BJ (cell line): ENCODE results near the gene RILP. TPM values are rescaled to one million over a fixed set of nuclear protein-coding genes. Genes with fewer than 3 reads are reported as not detected.

Source experiments
- CTCF ChIA-PET: fragments of 350-600 bp; formaldehyde crosslinking; extraction: SDS; loops from one replicate; lab custom pipeline; 2021; ENCODE audit warnings: antibody characterized with exemption, inconsistent platforms; lab: Yijun Ruan, JAX
- POLR2A ChIA-PET: fragments of 300-600 bp; sonication (Branson Sonifier 250); formaldehyde crosslinking; extraction: SDS; loops from one replicate; lab custom pipeline; 2021; ENCODE audit warnings: antibody characterized with exemption; lab: Charles Lee
- DNase-seq: peaks from one replicate; pipeline ENCODE4 v3.0.0-alpha.2; 2011; ENCODE audit warnings: low read depth
- H3K27me3 ChIP-seq: 2 replicates; pipeline ENCODE4 v1.6.0; 2011; ENCODE audit warnings: low read length; ENCODE audit not compliant: control insufficient read depth, insufficient read depth
- H3K36me3 ChIP-seq: 2 replicates; pipeline ENCODE4 v1.5.1; 2011; ENCODE audit warnings: low read length; ENCODE audit not compliant: control insufficient read depth, insufficient read depth
- H3K4me3 ChIP-seq: 2 replicates; pipeline ENCODE4 v1.5.1; 2011; ENCODE audit warnings: low read depth, mild to moderate bottlenecking, control low read depth, low read length
- polyA plus RNA-seq: library from polyadenylated mRNA; depleted of rRNA; stranded (reverse); fragments of >200 nt; gene quantifications from 2 replicates; pipeline ENCODE4 v1.2.3, GENCODE V29; 2011
- TF ChIP-seq, protein P1 (sequence below): IDR thresholded peaks from 2 replicates; pipeline ENCODE4 v1.5.1; 2011; ENCODE audit warnings: low read depth, mild to moderate bottlenecking, control low read depth, inconsistent platforms, low read length, moderate library complexity; ENCODE audit not compliant: insufficient read depth

The RILP gene
- polyA plus RNA-seq, 1 experiment: 6.2 TPM

- CTCF ChIA-PET: interaction anchor here (0.6 to 3.6 kb wide), 3 partner anchors 8 to 81 kb away, joined by 3 to 16 read pairs (median 3); partner anchors contain the start of gene SLC43A2
- Histone ChIP-seq H3K36me3 (no peaks in the 10 kb centered on the region), H3K27me3 (no peaks in the 10 kb centered on the region), H3K4me3 (no peak overlapping the region)
- TF ChIP-seq, protein P1, sequence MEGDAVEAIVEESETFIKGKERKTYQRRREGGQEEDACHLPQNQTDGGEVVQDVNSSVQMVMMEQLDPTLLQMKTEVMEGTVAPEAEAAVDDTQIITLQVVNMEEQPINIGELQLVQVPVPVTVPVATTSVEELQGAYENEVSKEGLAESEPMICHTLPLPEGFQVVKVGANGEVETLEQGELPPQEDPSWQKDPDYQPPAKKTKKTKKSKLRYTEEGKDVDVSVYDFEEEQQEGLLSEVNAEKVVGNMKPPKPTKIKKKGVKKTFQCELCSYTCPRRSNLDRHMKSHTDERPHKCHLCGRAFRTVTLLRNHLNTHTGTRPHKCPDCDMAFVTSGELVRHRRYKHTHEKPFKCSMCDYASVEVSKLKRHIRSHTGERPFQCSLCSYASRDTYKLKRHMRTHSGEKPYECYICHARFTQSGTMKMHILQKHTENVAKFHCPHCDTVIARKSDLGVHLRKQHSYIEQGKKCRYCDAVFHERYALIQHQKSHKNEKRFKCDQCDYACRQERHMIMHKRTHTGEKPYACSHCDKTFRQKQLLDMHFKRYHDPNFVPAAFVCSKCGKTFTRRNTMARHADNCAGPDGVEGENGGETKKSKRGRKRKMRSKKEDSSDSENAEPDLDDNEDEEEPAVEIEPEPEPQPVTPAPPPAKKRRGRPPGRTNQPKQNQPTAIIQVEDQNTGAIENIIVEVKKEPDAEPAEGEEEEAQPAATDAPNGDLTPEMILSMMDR: no peak
- POLR2A ChIA-PET: interaction anchor here (0.6 kb wide), 1 partner anchor 8 kb away, joined by 4 read pairs; no protein-coding TSS in a partner anchor
- DNase-seq: no peak
These were observed 9.2 kb downstream of the RILP start for GRCh38 chr17:1640329-1641064.

GRCh38 chr17:1639549-1640180, 10.0 kb downstream of the RILP start:
- TF ChIP-seq, protein P1: no peak
- Histone ChIP-seq H3K36me3 (no peaks in the 10 kb centered on the region), H3K27me3 (no peaks in the 10 kb centered on the region), H3K4me3 (no peak overlapping the region)
- no peak for DNase-seq
- ChIA-PET CTCF (interaction anchor here (3.6 kb wide), 1 partner anchor 10 kb away, joined by 16 read pairs; the partner anchor contains the start of gene SLC43A2), POLR2A (no interaction called here)

- H3K4me3 ChIP-seq: no peak overlapping the region
- H3K36me3 ChIP-seq: no peaks in the 10 kb centered on the region
- TF ChIP-seq, protein P1: no peak
- CTCF ChIA-PET: interaction anchor here (1.5 to 3.6 kb wide), 3 partner anchors 9 to 64 kb away, joined by 4 to 16 read pairs (median 5); partner anchors contain the start of gene SLC43A2
- H3K27me3 ChIP-seq: no peaks in the 10 kb centered on the region
- POLR2A ChIA-PET: no interaction called here
- DNase-seq: no peak
These were observed 10.9 kb downstream of the RILP start for GRCh38 chr17:1638624-1639300.

DNA sequence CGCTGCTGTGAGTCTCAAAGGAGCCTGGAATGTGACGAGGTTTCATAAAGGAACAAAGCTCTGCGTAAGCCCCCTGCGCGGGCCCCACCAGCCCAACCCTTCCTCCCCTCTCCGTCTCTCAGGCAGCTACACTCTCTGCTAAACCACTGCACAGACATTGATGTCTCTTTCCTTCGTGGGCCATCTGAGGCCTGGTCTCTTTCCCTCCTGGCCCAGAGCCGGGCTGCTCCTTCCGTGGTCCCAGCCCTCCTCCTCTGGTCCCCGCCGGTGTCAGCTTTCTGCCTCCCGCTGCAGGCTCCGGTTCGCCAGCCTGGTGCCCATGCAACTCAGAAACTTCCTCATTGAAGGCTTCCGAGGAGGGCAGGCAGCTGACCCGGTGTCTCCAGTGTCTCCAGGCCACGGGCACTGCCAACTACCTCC, 11.5 kb downstream of the RILP start:
- POLR2A ChIA-PET: no interaction called here
- no peaks in the 10 kb centered on the region for H3K27me3 ChIP-seq
- TF ChIP-seq, protein P1: no peak
- no peak overlapping the region for H3K4me3 ChIP-seq
- H3K36me3 ChIP-seq: no peaks in the 10 kb centered on the region
- CTCF ChIA-PET: interaction anchor here (1.5 to 1.7 kb wide), 2 partner anchors 10 to 64 kb away, joined by 4 to 5 read pairs; no protein-coding TSS in a partner anchor
- DNase-seq: no peak
